DMS153 (cell line): ENCODE data around the gene NPTXR.
A peak's percentile ranks its signal among the peaks of the same experiment; 100 is the strongest.
"Not testable (repeated sequence)": the region's sequence is repeated elsewhere in the genome, so short reads cannot be mapped to it uniquely, and the experiment has no call there.

ENCODE experiments used
- DNase-seq: peaks from one replicate; lab custom pipeline; 2025; lab: John Stamatoyannopoulos, UW

NPTXR gene

GRCh38 chr22:38831166-38831945 is 12.5 kb downstream of the NPTXR start:
- no peak for DNase-seq

GRCh38 chr22:38830845-38831108 is 13.1 kb downstream of the NPTXR start:
- no peak for DNase-seq

- no peak for DNase-seq
These were observed 13.6 kb downstream of the NPTXR start for GRCh38 chr22:38830026-38830844.

GRCh38 chr22:38829485-38829884 is 14.3 kb downstream of the NPTXR start:
- no peak for DNase-seq

GRCh38 chr22:38828616-38829205 is 15.1 kb downstream of the NPTXR start:
- no peak for DNase-seq

- DNase-seq = no peak
These were observed 15.6 kb downstream of the NPTXR start for GRCh38 chr22:38828191-38828590.

- no peak for DNase-seq
These were observed 16.3 kb downstream of the NPTXR start for GRCh38 chr22:38827510-38827909.

GRCh38 chr22:38826801-38827200 is 17.0 kb downstream of the NPTXR start:
- no peak for DNase-seq

GRCh38 chr22:38826386-38826785 is 17.4 kb downstream of the NPTXR start:
- no peak for DNase-seq

GRCh38 chr22:38824585-38824984 is 19.2 kb downstream of the NPTXR start:
- DNase-seq = no peak

GRCh38 chr22:38823637-38824036 is 20.2 kb downstream of the NPTXR start:
- no peak for DNase-seq

- DNase-seq = no peak
These were observed 20.8 kb downstream of the NPTXR start for GRCh38 chr22:38823076-38823475.

GRCh38 chr22:38820020-38820419 is 23.8 kb downstream of the NPTXR start:
- no peak for DNase-seq

GRCh38 chr22:38819387-38819940 is 24.4 kb downstream of the NPTXR start:
- DNase-seq = no peak

- DNase-seq = no peak
These were observed 26.6 kb downstream of the NPTXR start for GRCh38 chr22:38817196-38817595.

GRCh38 chr22:38815842-38816241 is 28.0 kb downstream of the NPTXR start:
- no peak for DNase-seq

GRCh38 chr22:38811241-38811640 is 32.6 kb downstream of the NPTXR start:
- no peak for DNase-seq

GRCh38 chr22:38805041-38805593 is 38.7 kb downstream of the NPTXR start:
- DNase-seq = not testable (repeated sequence)

- peak; percentile 16 for DNase-seq
These were observed 41.1 kb downstream of the NPTXR start for GRCh38 chr22:38802671-38803121.

- no peak for DNase-seq
These were observed 44.4 kb downstream of the NPTXR start for GRCh38 chr22:38799265-38800002.

GRCh38 chr22:38798496-38798895 is 45.3 kb downstream of the NPTXR start:
- DNase-seq = no peak
